GM12801 (cell line): ENCODE results near the gene NBAS.

Source experiments
- CTCF ChIP-seq: IDR thresholded peaks from one replicate; pipeline ENCODE4 v1.5.1; 2011; ENCODE audit warnings: control low read depth; ENCODE audit not compliant: insufficient read length; ENCODE audit errors: extremely low read depth

NBAS gene

GRCh38 chr2:15510552-15510951, 50.6 kb downstream of the NBAS start:
- TF ChIP-seq CTCF = no peak

- no peak for TF ChIP-seq CTCF
Observed at GRCh38 chr2:15510131-15510530, 51.0 kb downstream of the NBAS start.

- no peak for TF ChIP-seq CTCF
Observed at GRCh38 chr2:15507697-15508096, 53.4 kb downstream of the NBAS start.

- TF ChIP-seq CTCF = no peak
Observed at GRCh38 chr2:15507061-15507460, 54.1 kb downstream of the NBAS start.

- TF ChIP-seq CTCF = no peak
Observed at GRCh38 chr2:15506229-15506819, 54.8 kb downstream of the NBAS start.

GRCh38 chr2:15504882-15505663, 56.1 kb downstream of the NBAS start:
- TF ChIP-seq CTCF = no peak

GRCh38 chr2:15498554-15498953, 62.6 kb downstream of the NBAS start:
- TF ChIP-seq CTCF = no peak
